ENCODE data around the gene CLIC3. TPM values are rescaled to one million over a fixed set of nuclear protein-coding genes. Genes with fewer than 3 reads are reported as not detected.

CLIC3 gene
- total RNA-seq, 1 donor from 2014 or later: 2.2 TPM

DNA sequence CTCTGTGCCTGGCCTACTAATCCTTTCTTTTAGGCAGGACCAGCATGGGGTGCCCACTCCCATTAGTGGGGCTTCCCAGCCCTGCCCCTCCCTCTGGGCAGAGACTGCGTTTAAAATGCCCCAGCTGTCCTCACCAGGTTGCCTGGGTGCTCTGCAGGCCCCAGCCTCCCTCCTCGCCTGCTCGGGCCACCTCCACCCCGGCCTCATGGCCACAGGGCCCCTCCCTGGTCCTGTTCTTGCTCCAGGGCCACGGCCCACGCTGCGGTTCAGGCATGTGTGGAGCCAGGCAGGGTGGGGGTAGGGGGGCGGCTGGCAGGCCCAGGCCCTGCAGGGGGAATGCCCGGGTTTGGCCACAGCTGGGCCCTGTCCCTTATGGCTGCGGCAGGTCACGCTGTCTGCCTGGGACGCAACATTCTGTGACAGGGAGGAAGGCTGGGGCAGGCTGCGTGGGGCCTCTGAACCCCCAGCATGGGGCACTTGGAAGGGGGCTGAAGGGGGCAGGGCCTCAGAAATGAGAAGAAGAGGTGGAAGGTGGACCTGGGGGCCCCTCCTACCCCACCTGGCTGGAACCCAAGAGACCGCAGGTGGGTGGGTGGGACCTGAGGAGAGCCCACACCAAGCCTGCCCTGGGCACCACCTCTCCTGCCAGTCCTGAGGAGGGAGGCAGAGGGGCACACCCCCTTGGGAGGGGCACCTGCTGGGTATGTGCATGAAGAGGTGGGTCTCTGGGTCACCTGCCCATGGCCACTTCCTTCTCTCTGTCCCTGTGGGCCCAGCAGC is 44.6 kb downstream of the CLIC3 start, which contains the start of gene LCN12:
Gene LCN12, plus strand, starts transcription at position 733 of the 780 bp plus-strand sequence. CDS start 55 bp downstream, outside the sequence.
- no peak for DNase-seq (ENCODE audit: low spot score)

DNA sequence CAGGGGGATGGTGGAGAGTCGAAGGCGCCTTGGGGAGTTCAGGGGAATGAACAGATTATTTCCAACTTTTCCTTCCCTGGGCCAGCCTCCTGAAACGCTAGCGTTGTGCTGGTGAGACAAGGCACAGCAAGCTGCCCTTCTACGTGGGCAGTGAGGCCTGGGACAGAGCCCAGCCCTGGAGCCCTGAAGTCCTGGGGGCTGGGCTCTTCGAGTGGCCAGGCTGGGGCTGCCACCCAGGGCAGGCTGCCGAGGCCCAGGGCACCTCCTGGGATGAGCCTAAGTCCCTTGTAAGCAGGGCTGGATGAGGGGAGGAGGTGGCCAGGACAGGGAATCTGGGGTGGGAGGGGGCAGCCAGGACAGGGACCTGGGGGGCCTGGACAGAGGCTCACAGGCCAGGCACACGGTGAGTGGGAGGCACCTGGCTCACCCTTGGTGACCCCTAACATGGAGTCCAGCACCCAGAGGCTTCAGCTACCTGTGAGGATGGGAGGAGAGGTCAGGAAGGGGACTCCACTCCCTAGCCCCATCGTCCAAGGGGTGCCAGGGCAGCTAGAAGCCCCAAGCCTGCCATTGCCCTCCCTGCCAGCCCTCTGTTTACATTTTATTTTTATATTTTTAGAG is 45.6 kb downstream of the CLIC3 start:
- DNase-seq (ENCODE audit: low spot score): no peak

DNA sequence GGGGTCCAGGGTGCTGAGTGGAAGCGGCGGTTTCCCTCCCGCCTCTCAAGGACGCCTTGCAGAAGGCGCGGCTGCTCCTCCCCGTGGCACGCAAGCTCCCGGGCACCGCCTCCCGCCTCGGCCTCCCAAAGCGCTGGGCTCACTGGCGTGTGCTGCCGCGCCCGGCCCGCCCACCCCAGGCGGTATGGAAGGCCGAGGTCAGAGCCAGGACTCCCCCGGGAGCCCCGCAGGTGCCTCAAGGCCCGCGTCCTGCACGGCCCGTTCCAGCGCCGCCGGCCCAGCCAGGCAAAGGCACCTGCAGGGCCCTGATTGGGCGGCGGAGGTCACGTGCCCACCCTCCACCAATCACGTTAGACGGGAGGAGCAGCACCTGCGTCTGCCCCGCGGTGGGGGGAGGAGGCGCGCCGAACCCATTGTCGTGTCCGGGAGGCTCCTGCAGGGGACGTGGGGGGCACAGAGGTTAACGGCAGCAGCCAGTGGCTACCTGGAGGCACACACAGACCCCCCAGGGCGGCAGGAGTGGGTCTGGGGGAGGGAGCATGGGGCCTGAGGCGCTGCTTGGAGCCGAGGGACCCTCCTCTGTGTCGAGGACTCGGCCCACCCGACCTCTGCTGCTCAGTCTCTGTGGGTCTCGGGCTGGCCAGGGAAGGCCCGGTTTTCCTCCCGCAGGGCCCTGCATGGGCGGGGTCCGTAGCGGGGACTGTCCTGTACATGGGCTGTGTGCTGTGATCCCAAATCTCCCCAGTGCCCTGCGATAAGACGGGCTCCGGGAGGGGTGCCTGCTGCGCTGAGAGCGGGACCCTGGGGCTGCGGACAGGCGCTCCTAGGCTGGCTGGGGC is 46.3 kb downstream of the CLIC3 start:
- DNase-seq (ENCODE audit: low spot score): peak; percentile 97

DNA sequence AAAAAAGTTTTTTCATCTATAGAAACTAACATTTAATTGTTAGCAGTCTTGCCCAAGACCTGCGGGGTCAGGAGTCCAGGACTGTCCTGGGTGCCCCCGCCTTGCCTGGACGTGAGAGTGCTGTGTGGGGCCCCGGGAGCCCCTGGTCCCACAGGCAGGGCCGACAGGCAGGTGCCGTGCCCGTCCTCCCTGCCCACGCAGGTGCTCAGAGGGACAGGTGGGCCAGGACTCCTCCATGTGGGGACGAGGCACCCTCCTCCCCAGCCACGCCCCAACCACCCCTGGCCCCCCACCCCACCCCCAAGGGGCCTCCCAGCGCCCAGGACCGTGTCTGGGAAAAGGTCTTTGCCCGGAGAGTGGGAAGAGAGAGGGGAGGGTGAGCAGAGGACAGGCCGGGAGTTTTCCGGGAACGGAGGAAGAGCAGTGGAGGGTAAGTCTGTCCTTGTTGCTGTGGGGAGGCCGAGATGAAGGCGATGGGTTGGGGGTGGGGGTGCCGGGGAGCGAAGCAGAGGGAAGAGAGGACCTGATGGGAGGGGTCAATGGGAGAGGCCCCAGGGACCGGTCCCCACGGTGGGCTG is 47.0 kb downstream of the CLIC3 start:
- DNase-seq (ENCODE audit: low spot score): no peak

DNA sequence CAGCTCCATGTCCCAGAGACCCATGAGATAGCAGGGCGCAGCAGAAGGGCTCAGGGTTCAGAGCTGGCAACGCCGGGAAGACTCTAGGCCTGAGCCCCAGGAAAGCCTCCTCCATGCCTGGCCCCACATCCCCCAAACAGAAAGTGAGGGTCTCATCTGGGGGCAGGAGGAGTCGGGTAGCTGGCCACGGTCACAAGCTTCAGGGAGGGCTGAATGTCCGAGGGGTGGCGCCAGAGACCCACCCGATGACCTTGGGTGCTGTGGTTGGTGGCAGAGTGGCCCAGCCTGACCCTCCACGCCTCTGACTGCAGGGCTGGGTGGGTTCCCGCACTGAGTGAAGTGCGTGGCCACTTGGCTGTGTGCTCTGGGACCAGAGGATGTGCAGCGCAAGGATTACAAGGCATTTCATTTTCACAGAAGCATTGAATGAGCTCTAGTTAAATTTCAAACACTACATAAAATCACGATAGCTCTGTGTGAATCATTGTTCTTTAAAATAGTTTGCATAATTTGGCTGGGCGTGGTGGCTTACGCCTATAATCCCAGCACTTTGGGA is 48.3 kb downstream of the CLIC3 start:
- no peak for DNase-seq (ENCODE audit: low spot score)

DNA sequence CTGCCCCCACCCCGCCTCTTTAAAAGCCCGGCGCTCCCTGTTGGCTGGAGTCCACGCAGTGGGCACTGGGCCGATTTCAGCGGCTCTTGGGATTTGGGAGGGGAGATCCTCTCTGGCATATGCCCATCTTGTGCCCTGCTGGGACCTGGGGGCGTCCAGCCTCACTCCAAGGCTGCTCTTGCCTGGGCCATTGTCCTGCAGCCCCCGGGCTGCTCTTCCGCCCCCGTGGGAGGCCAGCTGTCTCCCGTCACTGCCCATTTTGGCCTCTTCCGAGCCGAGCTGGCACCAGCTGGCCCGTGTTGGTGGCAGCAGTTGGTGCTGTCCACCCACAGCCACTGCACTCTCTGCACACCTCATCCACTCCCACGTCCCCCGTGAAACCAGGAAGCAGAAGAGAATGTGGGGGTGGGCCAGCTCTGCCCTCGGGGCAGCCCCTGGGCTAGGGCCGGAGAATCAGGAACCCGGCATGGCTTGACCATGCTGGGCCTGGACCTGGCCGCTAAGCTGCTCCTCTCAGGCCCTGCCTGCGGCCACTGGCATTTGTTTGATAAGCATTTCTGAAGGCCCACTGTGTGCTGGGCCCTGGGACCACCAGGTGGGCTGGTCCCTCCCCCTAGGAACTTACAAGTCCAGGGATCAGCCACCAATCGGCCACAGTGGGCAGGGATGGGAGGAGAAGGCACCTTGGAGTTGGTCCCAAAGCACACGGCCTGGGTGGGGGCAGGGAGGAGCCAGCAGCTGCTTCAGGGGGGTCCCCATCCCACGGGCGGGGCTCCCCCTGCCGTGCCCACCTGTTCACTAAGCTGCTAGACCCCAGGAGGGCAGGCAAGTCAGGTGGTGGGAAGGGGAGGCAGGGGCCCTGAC is 49.1 kb downstream of the CLIC3 start:
- DNase-seq (ENCODE audit: low spot score): no peak

DNA sequence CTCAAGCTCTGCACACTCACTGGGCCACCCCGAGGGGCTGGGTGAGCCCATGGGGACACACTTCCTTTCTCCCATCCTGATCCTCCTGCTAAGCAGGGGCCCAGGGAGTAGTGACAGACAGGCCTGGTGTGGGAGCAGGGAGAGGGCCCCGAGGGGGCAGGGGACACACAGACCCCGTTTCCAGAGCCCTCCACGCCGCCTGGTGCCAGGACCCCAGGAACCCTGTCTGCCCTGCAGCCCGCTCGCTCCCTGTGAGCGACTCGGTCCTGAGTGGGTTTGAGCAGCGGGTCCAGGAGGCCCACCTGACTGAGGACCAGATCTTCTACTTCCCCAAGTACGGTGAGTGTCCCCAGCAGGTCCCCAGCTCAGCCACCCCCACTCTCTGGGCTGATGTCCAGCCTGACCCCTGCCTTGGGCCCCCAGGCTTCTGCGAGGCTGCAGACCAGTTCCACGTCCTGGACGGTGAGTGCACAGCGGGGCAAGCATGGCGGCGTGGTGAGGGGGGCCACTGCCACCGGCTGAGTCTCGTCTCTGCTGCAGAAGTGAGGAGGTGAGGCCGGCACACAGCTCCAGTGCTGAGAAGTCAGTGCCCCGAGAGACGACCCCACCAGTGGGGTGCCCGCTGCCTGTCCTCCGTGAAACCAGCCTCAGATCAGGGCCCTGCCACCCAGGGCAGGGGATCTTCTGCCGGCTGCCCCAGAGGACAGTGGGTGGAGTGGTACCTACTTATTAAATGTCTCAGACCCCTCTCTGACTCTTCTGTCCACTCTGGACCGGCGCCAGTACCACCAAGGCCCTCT is 49.9 kb downstream of the CLIC3 start:
- DNase-seq (ENCODE audit: low spot score): no peak

DNA sequence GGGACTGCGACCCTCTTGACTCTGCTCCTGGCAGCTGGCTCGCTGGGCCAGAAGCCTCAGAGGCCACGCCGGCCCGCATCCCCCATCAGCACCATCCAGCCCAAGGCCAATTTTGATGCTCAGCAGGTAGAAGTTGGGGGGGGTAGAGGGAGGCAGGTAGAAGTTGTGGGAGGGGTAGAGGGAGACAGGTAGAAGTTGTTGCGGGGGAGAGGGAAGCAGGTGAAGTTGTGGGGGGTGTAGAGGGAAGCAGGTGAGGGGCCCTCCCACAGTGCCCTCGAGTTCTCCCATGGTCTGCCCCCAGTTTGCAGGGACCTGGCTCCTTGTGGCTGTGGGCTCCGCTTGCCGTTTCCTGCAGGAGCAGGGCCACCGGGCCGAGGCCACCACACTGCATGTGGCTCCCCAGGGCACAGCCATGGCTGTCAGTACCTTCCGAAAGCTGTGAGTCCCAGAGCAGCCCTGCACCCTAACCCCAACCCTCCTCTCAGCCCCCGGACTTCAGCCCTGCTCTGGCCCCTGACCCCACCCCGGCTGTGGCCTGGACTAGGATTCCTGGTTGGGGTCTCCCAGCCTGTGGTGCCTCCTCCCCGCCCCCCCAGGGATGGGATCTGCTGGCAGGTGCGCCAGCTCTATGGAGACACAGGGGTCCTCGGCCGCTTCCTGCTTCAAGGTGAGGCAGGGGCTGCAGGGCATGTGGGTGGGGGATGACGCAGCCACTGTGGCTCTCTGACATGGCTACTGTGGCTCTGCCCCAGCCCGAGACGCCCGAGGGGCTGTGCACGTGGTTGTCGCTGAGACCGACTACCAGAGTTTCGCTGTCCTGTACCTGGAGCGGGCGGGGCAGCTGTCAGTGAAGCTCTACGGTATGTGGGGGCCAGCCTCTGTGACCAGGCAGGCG is 50.8 kb downstream of the CLIC3 start:
- no peak for DNase-seq (ENCODE audit: low spot score)

Other genes with a start within 250 kb of the CLIC3 start
- 12.8 TPM for gene LCN6, start 248.0 kb downstream of the CLIC3 start, total RNA-seq
- not detected for gene LCN8, start 238.3 kb downstream of the CLIC3 start, total RNA-seq
- gene LCN15, start 232.1 kb downstream of the CLIC3 start, total RNA-seq: not detected
- 81.3 TPM for gene TMEM141, start 205.2 kb downstream of the CLIC3 start, total RNA-seq
- gene CCDC183, start 200.2 kb downstream of the CLIC3 start, total RNA-seq: 2.3 TPM
- 91.0 TPM for gene RABL6, start 188.6 kb downstream of the CLIC3 start, total RNA-seq
- gene AJM1, start 154.1 kb downstream of the CLIC3 start, total RNA-seq: 19.4 TPM
- 150 TPM for gene PHPT1, start 147.2 kb downstream of the CLIC3 start, total RNA-seq
- gene MAMDC4, start 144.2 kb downstream of the CLIC3 start, total RNA-seq: 38.6 TPM
- gene EDF1, start 130.3 kb downstream of the CLIC3 start, total RNA-seq: 342 TPM
- gene TRAF2, start 110.1 kb downstream of the CLIC3 start, total RNA-seq: 19.6 TPM
- gene FBXW5, start 51.8 kb downstream of the CLIC3 start, total RNA-seq: 144 TPM
- gene C8G, start 51.3 kb downstream of the CLIC3 start, total RNA-seq: 110 TPM
- 10.0 TPM for gene LCN12, start 44.3 kb downstream of the CLIC3 start, total RNA-seq
- 481 TPM for gene PTGDS, start 19.1 kb downstream of the CLIC3 start, total RNA-seq
- gene LCNL1, start 13.6 kb downstream of the CLIC3 start, total RNA-seq: 0.92 TPM
- gene PAXX, start 4.1 kb downstream of the CLIC3 start, total RNA-seq: 51.2 TPM
- gene ABCA2, start 31.7 kb upstream of the CLIC3 start, total RNA-seq: 298 TPM
- gene FUT7, start 35.5 kb upstream of the CLIC3 start, total RNA-seq: 0.26 TPM
- gene NPDC1, start 49.6 kb upstream of the CLIC3 start, total RNA-seq: 376 TPM
- 41.1 TPM for gene ENTPD2, start 57.5 kb upstream of the CLIC3 start, total RNA-seq
- 2.4 TPM for gene SAPCD2, start 74.0 kb upstream of the CLIC3 start, total RNA-seq
- 10.5 TPM for gene UAP1L1, start 80.9 kb upstream of the CLIC3 start, total RNA-seq
- 59.8 TPM for gene MAN1B1, start 90.4 kb upstream of the CLIC3 start, total RNA-seq
- 199 TPM for gene DPP7, start 118.2 kb upstream of the CLIC3 start, total RNA-seq
- gene GRIN1, start 142.6 kb upstream of the CLIC3 start, total RNA-seq: 0.83 TPM
- gene LRRC26, start 173.5 kb upstream of the CLIC3 start, total RNA-seq: 0.43 TPM
- not detected for gene TMEM210, start 175.5 kb upstream of the CLIC3 start, total RNA-seq
- gene ANAPC2, start 192.0 kb upstream of the CLIC3 start, total RNA-seq: 64.6 TPM
- gene SSNA1, start 192.1 kb upstream of the CLIC3 start, total RNA-seq: 65.7 TPM
- gene TPRN, start 204.2 kb upstream of the CLIC3 start, total RNA-seq: 74.4 TPM
- 37.6 TPM for gene TMEM203, start 209.1 kb upstream of the CLIC3 start, total RNA-seq
- gene NDOR1, start 209.1 kb upstream of the CLIC3 start, total RNA-seq: 29.5 TPM
- 16.8 TPM for gene RNF208, start 225.7 kb upstream of the CLIC3 start, total RNA-seq
- 0.78 TPM for gene CYSRT1, start 228.6 kb upstream of the CLIC3 start, total RNA-seq
- 0.95 TPM for gene RNF224, start 230.9 kb upstream of the CLIC3 start, total RNA-seq
- gene SLC34A3, start 234.3 kb upstream of the CLIC3 start, total RNA-seq: 0.49 TPM
- gene TUBB4B, start 244.7 kb upstream of the CLIC3 start, total RNA-seq: 296 TPM